ENCODE data around the gene RER1.

Gene RER1

DNA sequence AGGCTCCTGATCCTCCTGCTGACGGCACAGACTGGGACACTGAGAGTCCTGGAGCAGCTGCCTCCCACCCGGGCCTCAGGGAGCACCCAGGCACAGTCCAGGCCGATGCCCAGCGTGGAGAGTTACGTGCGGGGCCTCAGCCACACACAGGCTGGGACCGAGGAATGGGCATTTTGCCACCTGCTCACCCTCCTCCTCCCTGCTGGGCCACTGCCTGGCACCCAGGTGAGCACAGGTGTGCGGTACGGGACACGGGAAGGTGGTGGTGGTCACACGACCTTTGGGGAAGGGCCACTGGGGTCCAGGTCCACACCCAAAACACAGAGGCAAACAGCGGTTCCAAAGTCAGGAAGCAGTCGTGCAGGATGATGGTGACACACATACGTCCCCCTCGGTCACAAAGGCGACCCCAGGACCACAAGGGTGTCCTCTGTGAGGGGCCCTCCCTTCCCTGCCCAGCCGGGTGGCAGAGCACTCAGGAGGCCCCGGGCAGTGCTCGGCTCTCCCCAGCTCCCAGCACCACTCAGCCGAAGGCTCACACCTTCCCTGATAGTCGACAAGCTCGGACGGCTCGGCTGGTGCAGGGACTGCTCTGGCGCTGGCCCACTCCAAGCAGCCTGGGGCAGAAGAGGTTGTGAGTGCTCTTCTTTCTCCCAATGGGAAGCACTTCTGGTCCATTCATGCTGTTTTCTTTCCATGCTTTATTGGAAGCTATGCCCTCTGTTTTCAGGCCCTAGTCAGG is 14.5 kb upstream of the RER1 start:
- no peak for DNase-seq

DNA sequence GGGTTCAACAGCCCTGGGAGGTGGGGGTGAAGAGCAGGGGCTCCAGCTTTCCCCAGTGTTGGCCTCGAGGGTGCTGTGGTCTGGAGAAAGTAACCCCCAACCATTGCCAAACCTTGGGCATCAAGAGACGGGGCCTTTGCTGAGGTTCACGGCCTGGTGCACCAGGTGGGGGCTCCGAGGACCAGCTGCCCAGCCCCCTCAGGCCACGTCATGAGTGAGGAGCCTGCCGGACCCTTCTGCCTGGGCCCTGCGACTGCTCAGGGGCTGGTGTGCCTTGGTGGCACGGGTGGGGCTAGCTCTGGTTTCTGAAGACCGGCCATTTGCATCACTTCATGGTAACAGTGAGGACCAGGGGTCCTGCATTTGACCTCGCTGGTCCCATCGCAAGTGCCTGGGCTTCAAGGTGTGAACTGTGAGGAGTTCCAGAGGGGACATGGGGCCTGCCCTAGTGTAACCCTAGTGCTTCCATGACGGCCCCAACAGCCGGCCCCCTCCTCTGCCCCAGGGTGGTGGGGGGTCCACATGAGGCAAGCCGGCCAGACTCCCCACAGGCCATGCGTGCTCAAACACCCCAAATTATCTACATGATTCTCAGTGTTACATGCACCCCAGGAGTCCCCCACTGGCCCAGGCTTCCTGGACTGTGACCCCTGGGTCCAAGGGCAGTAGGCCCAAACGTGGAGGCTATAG is 13.7 kb upstream of the RER1 start:
- DNase-seq = no peak

GRCh38 chr1:2378441-2378851 is 13.2 kb upstream of the RER1 start:
- DNase-seq = no peak

GRCh38 chr1:2378956-2379732 is 12.5 kb upstream of the RER1 start:
- DNase-seq = no peak

DNA sequence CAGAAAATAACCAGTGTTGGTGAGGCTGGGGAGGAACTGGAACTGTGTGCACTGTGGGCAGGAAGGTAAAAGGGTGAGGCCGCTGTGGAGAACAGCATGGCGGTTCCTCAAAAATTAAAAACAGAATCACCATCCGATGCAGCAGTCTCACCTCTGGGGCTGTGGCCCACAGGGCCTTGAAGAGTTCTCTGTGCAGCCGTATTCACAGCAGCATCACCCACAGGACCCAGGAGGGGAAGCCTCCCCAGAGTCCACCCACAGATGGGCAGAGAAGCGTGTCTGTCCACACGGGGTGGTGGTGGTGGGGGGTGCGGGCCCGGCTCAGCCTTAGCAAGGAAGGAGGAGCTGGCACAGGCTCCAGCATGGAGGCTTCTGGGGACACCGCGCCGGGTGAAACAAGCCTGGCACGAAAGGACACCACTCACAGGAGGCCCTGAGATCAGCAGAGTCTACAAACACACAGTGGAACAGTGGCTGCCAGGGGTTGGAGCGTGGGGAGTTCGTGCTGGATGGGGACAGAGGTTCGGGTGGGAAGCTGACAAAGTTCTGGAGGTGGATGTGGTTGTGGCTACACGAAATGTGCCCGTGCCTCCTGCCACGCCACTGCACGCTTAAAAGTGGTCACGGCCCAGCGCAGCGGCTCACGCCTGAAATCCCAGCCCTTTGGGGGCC is 11.8 kb upstream of the RER1 start:
- no peak for DNase-seq

DNA sequence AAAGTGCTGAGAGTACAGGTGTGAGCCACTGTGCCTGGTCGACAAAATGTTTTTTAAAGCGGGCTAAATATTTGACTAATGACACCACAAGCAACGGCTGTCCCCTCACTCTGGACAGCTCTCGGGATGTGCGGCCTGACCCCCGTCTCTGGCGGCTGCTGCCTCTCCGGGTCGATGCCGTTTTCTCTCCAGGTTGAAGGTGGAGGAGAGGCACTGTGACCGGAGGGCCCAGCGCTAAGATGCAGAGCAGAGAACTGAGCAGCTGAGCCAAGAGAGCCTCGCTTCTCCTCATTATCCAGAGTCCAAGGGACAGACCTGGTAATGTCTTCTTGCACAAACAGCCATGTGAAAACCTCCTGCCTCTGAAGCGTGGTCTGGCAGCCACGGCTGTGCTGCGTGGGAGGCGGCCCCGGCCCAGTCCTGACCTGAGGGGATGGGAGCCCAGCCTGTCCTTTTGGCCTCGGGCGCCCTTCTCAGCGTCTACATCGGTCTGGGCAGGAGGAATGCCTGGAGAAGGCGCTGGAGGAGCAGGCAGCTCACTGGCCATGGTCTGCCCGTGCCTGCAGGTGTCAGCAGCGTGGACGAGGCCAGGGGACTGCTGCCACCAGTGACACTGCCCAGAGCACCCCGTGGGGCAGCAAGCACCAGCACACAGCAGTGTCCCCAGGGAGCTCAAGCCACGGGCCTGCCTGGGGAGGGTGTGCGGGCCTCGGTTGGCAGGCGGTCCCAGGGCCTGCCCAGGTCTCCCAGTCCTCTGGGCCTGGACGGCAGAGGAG is 10.6 kb upstream of the RER1 start:
- DNase-seq = no peak

DNA sequence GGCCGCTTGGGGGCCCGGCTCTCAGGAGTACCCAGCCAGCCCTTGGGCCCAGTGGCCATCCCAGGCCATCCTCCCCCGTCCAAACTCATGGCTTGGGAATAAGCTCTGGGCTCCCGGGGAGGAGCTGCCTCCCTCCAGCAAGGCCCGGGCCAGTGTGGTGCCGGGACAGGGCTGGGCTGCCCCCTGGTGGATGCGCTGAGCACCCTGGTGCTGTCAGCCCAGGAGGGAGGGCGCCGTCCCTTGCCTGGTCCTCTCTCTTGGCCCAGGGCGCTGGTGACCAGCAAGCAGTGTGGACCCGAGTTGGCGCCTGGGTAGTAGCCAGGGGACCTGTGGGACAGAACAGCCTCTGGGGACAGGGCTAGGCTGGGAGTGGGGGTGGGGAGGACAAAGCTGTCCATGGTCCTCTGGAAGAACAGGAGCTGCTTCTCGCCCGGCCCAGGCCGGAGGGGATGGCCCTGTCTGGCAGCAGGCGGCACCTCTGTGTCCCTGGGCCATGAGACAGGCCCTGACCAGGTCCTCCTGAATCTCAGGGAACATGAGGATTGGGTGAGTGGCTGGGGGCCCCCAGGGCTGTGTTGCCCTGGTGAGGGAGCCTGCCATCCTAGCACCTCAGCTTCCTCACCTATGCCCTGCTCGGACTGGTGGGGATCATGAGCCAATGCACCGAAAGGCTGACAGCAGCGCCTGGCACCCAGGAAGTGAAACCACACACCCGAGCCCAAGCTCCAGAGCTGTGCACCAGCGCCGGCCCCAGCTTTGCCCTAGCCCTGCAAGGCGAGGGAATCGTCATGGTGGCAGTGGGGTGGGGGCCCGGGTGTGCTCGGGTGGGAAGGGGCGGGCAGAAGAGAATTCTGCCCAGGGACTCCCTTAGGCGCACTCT is 9.7 kb upstream of the RER1 start:
- DNase-seq = peak; percentile 76

DNA sequence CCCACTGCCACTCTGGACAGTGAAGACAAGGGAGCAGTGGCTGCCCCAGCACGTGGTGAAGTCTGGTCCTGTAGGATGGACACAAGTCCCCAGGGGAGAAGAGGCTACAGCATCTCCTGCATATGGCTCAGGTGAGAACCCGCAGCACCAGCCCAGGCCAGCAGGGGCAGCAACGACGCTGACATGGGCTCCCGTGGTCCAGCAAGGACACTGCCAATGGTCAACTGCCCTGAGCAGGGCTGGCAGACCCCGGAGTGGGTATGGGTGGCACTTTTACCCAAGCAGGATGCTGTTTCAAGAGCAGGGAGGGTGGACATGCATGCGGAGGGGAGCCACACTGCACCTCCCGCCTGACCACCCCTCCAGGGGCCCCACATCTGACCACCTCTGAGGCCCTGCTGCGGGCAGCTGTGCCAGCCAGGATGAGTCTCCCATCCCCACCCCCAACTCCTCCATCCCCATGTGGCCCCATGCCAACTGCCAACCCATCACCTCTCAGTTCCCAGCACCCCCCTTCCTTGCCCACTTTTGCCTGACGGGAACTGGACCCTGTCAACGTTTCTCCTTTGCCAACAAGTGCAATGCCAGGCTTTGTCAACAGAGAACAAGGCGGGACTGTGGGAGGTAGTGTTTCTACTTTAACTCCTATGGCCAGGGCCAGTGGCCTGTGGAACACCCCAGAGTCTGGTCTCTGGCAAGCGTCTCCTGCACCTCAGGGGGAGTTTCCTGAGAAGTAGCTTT is 8.8 kb upstream of the RER1 start:
- DNase-seq = peak; percentile 9

- no peak for DNase-seq
Observed at GRCh38 chr1:2383576-2383975, 8.1 kb upstream of the RER1 start.

DNA sequence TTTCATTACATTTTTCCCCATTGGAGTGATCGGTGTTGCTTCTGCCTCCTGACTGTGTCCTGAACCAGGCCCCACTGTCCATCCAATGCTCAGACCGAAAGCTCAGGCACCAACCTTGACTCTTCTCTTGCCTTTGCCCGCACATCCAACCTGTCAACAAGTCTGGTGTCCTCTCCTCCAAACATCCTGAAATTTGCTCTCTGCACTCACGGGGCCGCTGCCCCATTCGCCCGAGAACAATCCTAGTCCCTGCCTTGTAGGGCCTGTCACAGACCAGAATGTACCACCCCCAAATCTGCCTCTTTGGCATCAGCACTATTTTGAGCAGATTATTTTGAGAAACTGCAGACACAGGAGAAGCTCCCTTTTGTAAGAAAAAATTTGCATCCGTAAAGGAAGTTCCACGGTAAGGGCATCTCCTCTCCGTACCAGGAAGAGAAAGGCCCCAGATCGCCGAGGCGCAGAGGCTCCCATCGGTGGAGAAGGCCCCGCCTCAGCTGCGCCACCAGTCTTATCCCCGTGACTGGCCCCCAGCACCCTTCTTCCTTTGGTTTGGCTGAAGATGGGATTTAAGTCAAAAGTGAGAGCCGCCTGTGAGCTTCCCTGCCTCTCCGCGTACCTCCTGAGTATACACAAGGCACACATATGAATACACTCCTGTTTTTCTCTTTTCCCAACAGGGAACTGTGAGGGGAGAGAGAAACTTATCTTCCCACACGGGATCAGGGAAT is 7.3 kb upstream of the RER1 start:
- no peak for DNase-seq

- DNase-seq = no peak
Observed at GRCh38 chr1:2384941-2385481, 6.6 kb upstream of the RER1 start.

- no peak for DNase-seq
Observed at GRCh38 chr1:2385606-2386280, 5.9 kb upstream of the RER1 start.

- no peak for DNase-seq
Observed at GRCh38 chr1:2386636-2387611, 4.7 kb upstream of the RER1 start.

DNA sequence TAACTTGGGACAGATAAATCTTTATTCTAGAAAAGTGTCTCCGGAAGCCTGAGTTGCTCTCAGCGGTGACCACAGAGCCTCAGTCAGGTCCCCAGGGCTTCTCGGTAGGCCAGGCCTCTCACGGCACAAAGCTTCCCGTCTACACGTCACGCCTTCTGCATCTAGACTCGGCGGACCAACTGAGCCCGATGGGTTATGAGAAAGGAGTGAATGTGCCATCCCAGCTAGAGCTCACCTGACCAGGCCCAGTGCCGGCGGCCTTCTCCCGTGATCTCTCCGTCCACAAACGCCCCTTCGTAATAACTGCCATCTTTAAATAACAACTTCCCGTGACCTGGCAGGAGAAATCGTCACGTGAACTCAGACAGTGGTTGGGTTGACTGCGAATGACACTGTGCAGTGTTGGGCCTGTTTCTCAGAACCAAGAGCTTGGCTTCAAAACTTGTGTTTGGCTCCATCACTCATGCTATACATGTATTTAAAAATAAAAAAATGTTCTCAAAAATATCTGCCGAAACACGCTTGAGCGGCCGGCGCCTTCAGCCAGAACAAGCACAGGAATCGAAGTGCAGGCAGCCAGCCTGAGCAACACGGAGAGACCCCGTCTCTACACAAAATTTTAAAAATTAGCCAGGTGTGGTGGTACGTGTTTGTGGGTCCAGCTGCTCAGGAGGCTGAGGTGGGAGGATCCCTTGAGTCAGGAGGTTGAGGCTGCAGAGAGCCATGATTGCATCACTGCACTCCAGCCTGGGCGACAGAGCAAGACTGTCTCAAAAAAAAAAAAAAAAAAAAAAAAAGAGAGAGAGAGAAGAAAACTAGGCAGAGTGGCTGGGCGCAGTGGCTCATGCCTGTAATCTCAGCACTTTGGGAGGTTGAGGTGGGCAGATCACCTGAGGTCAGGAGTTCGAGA is 3.4 kb upstream of the RER1 start:
- DNase-seq = no peak

DNA sequence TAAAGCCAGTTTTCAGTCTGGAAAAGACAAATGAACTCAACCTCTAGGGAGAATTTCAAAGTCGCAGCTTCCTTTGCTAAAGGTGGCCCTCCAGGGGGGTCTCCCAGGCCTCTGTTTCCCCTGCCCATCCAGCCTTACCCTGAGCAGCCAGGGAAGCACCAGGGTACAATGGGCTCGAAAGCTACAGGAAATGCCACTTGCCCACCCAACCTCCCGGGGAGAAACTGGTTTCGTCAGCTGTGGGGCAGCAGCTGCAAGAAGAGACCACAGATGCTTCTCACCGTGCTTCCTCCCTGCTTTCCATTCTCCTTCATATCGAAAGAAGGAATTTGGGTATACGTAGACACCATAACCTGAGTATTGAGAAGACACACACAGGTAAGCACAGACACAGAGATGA is 2.0 kb upstream of the RER1 start:
- DNase-seq = no peak

- DNase-seq = peak; percentile 25
Observed at GRCh38 chr1:2391931-2392509, 379 bp downstream of the RER1 start.

All from OCI-M1 (cell line).